Activated naive CD4-positive, alpha-beta T cell treated with anti-CD3 and anti-CD28 coated beads, Interleukin-2, amount 50 U/mL, for 16 hours (primary cell): ENCODE results near the gene C5orf22.
"Not testable (repeated sequence)": the region's sequence is repeated elsewhere in the genome, so short reads cannot be mapped to it uniquely, and the experiment has no call there.

ENCODE experiments used
- DNase-seq: peaks from one replicate; pipeline ENCODE4 v3.0.0-alpha.2; 2020

Gene C5orf22

DNA sequence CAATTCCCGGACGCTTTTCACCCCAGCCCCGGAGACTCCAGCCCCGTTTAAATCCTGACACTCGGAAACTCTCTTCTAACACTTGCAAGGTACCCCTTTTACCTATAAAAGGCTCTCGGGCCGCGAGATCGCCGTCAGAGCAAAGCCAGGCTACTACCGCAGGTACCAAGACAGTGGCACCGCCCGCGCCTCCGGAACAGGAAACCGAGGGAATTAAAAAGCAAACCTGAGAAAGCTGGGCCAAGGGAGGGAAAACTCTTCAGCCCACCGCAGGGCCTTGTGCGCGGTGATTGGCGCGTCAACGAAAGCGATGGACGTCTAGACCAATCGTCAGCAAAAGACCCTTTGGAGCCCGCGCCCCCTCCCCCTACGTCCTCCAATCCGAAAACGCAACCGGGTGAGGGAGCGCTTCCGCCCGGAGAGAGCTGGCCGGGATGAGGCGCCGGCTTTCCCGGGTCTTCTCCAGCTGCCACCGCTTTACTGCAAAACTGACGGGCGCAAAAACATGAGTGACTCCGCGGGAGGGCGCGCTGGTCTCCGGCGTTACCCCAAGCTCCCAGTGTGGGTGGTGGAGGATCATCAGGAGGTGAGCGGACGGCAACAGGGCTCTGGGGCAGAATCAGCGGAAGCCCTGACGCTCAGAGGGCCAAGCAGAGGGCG lies at the start of gene C5orf22, which contains the start of gene DROSHA:
Gene C5orf22 (plus strand): TSS at position 414 of the 660 bp plus-strand sequence. CDS start 92 bp downstream, at position 506.
Gene DROSHA (minus strand): TSS at position 206 of the 660 bp plus-strand sequence. CDS start 3,034 bp downstream, outside the sequence.
- peak; percentile 92 for DNase-seq

DNA sequence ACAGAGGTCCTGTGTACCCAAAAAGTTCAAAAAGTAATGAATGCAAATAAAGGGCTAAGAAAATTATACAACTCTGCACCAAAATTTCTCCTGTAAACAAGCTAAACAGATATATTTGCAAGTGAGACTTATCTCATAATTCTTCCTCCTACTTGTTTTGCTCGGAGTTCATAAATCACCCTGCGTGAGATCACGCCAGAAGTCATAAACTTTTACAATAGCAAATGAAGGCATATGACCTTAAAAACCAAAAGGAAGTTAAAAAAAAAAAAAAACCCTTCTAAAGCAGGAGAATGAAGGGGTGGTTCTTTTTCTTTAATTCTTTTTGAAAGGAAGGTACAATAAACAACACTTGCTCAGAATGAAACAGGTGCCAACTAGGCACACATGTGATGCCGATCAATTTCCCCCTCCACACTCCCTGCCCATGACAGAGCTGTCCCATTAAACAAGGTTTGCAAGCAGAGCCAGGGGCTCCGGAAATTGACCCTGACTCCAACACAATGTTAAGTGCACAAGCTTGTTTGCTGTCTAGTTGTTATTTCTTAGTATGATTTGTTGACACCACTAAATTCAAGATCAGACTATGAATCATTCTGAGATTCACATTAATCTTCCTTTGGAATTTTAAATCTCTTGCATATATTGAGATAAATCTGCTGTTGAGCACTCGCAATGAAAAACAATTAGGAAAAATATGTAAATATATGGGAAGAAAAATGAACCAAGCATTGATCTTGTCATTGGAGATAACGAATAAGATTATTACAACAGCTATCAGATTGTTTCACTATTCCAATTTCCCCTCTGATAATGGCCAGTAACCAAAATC lies 46.5 kb upstream of the C5orf22 start:
- DNase-seq: no peak

DNA sequence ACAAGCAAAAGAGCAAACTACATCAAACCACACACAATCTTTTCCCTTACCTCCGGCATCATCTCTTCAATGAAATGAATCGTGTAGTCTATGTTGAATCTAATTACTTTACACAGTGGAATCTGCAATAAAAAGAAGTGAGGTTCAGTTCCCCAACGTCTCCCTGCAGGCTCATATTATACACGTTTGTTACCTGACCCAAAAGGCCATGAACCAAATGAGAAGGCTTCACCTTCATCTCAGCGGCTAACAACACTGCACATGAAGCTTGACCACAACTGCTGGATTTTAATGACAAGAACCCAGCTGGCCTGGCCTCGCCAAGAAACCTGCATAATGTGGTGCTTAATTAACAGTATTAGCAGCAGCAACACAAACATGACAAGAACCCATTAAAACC lies 45.7 kb upstream of the C5orf22 start:
- no peak for DNase-seq

DNA sequence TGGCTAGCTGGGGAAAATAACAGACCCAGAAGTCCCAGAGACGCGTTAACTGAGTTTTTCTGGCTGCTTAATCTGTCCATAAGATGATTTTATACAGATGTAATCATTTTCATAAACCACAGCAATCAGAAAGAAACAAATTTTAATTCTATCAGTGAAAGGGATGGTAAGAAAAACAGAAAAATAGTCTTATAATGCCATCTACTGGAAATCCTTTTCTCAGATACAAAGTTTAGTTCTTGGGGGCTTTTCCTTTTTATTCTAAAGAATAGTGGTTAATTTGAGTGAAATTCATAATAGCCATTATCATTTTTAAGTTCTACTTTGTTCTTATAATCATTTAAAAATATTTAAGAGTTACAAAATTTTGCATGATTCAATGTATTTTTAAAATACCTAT lies 44.6 kb upstream of the C5orf22 start:
- no peak for DNase-seq

DNA sequence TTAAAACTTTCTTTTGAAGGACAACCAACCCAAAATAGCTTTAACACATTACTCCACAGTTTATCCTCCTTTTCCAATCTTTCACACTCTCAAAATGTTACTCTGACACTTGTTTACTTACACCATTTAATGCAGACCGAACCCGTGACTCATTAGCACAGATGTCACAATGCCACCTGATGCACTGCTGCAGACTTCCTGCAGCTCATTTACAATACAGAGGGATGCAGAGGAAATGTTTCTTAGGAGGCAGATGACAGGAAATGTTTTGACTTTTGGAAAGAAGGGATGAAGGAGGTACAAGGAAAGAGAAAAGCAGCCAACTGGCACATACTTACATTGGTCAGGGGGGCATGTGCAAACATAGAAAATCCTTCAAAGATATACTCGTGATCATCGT lies 39.2 kb upstream of the C5orf22 start:
- no peak for DNase-seq

DNA sequence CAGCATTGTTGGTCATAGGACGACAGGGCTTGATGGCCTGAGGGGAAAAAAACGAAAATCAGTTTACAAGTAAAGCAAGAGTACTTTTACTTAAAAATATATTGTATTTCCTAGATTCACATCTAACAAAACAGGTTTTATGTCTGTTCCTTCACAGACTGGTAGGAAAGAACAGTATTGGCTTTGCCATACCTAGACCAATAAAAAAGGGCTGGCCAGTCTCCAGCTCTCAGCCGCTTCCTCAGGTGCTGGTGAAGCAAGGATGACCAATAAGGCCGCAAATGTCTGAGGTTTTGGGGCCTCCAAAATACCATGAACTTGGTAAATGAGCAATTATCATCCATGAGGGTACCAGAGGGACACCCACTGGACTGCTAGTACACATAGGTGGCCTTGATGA lies 36.8 kb upstream of the C5orf22 start:
- DNase-seq: no peak

DNA sequence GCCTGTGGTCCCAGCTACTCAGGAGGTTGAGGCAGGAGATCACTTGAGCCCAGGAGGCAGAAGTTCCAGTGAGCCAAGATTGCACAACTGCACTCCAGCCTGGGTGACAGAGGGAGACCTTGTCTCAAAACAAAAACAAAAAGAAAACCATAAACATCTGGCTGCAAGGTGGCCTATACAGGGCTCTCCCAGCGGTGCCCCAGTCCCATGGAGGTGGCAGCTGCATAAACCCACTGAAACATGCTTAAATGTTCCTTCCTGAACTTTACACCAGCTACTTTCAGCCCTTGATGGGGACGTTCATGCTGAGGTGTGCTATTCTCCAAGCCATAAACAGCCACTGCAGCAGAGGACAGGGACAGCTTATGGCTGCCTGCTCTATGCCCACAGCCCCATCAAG lies 35.8 kb upstream of the C5orf22 start:
- no peak for DNase-seq

DNA sequence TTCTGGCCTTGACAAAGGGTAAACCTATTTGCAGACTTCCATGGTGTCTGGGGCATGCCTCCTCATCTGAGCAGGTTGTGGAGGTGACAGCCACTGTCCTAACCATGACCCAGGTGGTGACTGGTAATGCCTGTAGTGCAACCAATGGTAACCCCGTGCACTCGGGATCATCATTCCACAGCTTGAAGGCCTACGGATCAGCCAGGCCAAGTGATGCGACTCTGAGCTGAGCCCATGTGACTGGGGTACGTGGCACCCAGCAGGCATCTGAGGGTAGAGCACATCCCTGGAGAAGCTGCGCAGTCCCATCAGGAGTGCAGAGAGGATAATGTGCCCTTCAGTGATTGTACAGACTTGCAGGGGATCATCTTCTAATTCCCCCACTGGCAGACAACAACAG lies 35.2 kb upstream of the C5orf22 start:
- no peak for DNase-seq

DNA sequence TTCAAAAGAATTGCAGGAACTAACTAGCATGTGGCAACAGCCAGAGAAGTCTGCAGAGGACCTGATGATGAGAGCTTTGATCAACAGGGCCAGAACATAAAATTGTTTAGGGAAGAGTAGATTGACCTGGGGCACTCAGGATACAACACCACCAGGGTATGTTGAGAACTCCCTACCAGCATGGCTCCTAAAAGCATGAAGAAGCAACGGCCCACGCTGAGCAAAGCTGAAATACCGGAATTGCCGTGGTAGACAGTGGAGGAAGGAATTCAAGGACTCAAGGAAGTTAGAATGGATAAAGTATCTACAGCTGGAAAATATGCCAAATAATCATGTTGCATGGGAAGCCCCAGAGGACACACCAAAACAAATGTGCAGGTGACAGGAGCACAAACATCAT lies 31.8 kb upstream of the C5orf22 start:
- no peak for DNase-seq

DNA sequence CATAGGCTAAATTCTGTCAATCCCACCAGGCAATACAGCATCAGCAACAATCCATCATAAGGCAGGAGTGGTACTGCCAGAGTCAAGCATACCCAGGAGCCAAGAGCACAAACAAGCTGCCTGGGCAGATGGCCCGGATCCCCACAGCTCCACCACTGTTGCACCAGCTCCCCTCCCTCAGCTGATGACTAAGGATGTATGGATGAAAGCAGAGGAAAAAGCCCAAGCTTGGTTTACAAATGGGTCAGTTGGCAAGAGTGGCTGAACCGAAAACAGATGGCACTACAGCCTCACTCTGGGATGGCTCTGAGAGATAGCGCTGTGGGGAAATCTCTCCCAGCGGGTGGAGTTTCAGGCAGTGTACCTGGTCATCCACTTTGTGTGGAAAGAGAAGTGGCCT lies 29.6 kb upstream of the C5orf22 start:
- no peak for DNase-seq

DNA sequence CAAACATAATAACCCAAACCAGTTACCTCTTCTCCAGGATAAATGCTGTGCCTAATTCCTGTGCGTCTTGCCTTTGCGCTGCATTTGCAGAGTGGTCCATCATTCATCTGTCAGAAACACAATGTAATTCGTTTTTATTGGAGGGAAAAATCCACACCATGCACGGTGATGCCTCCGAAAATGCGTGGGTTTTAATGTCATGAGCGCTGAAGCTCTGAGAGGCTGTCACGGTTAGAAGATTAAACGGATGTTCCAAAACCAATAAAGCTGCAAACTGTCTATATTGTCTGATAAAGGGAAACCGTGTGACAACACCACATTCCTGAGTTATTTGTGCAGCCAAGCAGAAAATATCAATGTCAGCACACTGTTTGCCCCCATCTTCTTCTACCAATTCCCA lies 27.6 kb upstream of the C5orf22 start:
- no peak for DNase-seq

DNA sequence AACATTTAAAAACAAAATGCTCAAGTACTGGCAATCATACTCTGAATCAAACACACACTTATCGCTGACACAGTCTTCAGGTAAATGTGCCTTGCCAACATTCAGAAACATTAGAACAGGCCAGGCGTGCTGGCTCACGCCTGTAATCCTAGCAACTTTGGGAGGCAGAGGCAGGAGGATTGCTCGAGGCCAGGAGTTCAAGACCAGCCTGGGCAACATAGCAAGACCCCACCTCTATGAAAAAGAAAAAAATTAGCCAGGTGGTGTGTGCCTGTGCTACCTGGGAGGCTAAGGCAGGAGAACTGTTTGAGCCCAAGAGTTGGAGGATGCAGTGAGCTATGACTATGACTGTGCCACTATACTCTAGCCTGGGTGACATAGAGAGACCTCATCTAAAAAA lies 20.8 kb upstream of the C5orf22 start:
- DNase-seq: no peak

DNA sequence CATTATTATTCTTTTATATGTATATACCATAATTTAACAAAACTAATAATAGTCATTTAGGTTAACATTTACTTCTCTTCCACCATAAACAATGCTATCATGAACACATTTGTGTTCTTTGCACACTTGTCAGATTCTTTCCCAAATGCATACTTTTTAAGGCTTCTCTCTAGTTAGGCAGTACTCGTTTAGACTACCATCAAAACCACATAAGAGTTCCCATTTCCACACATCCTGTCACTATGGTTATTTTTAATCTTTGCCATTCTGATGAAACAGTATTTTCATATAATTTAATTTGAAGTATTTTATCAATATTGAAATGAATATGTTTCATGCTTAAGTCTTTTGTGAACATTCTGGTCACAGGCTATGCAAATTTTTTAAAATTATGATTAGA lies 15.3 kb upstream of the C5orf22 start:
- no peak for DNase-seq

DNA sequence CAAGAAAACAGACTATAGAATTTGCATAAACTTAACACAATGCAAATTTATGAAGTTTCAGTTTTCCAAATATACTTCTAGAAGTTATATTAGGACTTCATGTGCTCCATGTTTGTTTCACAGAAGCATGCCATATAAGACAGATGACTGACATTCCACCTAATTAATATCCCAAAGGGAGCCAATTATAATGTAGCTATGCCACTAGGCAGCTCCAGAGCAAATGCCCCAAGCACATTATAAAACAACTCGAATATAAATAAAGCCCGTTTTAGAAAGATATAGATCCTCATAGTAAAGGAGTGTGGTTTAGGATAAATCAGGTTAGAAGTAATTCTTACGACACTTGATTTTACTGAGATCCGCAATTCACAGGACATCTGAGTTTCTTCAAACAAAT lies 9.1 kb upstream of the C5orf22 start:
- no peak for DNase-seq

DNA sequence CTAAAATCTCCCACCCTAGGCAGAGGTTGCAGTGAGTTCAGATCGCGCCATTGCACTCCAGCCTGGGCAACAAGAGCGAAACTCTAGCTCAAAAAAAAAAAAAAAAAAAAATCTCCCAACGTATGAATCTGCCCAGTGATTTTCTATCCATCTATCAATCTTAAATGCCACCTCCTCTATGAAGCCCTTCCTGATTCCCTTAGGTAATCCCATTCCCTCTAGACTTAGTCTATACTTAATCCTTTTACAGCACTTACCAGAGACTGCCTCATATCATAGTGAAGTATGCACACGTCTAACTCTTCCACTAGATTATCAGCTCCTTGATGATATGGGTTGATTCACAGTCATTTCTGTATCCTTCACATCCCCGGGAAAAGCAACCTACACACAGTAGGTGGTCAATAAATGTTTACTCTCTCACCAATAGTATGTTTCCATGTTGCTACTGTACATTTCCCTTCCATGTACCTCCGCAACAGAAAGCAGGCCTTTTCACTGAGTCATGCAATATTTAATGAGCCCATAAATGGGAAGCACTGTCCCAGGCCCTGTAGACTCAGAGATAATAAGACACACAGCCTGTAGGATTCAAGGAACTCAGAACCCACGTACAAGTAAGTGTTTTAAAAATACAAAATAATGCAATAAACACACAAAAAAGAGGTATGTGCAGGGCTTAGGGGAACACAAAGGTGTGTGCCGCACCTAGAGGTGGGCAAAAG lies 1.4 kb upstream of the C5orf22 start:
- no peak for DNase-seq

DNA sequence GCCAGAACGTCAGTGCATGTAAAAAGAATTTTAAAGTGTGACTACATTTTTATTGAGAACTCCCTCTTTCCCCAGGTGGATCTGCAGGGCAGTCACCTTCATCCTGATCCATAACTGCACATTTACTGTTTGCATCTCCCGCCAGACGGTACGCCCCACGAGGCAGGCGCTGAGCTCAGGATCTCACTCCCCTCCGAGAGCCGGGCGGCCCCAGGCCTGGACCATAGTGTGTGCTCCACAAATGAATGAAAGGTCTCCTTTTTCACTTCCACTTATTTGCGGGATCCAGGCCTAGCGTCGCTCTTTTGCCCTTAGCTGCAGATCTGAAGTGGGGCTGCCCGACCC lies 586 bp upstream of the C5orf22 start:
- DNase-seq: peak; percentile 26

DNA sequence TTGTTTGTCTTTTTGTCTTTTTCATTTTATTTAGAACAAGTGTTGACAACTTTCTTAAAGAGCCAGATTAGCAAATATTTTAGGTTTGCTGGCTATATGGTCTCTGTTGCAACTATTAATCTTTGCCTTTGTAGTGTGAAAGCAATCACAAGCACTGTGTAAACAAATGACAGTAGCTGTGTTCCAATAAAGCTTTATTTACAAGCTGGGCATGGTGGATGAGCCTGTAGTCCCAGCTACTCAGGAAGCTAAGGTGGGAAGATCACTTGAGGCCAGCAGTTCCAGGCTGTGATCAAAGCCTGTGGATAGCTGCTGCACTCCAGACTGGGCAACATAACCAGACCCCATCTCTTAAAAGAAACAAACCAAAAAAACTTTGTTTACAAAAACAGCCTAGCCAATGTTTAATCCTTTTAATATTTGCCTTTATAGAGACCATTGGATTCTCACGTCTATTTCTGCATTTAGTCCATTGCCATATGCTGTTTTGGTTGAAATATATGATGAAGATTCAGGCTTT lies 2.5 kb downstream of the C5orf22 start:
- DNase-seq: no peak

DNA sequence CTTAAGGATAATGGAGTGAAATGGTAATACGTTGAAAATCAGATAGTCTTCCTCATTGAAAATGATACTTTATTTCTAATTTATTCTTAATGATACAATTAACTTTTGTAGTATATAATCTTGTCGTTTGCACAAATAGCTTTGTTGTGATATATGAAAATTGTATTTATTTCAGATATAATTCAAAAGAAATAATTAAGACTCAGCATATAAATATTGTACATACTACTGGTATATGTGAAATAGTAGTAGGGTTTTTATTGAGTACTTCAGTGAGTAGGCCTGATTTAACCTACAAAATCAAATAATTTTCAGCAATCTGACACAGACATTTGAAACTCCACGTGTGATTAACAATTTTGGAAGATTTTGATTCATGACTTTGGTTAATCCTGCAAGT lies 4.8 kb downstream of the C5orf22 start:
- DNase-seq: no peak

DNA sequence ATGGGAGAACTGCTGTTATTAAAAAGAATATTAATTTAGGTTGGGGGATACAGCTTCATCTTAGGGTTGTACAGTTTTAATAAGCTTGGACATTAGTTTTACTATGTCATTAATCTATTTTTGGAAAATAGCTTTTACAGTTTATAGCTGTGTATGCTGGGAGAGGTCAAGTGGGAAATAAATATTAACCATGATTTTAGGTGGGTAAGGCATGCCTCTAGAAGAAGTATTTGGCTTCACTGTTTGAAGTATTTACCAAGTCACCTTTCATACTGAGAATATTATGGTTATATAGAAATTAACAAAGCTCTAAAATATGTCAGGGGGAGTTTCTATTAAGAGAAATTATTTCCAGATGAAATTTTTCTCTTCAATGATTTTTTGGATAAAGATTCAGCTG lies 5.2 kb downstream of the C5orf22 start:
- no peak for DNase-seq

DNA sequence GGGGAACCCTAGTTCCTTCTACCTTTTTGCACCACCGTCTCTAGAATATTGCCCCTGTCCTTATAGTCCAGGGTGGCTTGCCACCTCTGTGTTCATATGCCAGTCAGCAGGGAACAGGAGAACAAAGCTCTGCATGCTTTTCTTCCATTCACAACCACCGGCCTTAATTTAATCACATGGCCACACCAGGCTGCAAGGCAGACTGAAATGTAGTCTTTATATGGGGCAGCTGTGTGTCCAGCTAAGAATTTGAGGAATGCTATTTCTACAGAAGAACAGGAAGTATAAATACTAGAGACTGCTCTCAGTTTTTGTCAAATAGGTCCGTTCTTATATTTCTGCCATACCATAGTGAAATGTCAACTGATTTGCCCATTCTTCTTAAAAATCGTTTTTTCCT lies 5.8 kb downstream of the C5orf22 start:
- no peak for DNase-seq

DNA sequence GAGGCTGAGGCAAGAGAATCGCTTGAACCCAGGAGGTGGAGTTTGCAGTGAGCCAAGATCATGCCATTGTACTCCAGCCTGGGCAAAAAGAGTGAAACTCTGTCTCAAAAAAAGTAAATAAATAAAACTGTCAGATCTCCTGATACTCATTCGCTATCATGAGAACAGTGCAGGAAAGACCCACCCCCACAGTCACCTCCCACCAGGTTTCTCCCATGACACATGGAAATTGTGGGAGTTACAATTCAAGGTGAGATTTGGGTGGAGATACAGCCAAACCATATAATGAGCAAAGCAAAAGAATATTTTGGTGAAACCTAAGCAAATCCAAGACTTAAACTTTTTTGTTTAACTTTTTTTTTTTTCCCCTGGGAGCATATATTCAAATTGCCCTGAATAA lies 17.0 kb downstream of the C5orf22 start:
- DNase-seq: not testable (repeated sequence)

DNA sequence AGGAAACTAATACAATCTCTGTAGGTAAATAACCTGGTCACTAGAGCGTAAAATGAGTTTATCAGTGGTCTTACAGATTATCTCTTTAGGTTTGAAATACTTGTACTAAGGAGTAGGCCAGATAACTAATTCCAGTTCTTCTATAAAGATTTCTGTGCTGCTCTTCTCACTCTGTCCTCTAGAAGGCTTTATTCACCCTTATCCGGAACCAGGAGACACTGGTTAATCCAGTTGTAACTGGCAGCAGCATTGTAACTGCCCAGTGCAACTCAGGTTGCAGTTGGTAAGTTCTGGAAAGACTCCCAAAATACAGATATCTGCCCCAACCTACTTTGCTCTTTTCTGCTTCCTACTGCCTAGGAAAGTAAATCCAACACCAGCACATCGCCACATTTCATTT lies 19.8 kb downstream of the C5orf22 start:
- DNase-seq: no peak

DNA sequence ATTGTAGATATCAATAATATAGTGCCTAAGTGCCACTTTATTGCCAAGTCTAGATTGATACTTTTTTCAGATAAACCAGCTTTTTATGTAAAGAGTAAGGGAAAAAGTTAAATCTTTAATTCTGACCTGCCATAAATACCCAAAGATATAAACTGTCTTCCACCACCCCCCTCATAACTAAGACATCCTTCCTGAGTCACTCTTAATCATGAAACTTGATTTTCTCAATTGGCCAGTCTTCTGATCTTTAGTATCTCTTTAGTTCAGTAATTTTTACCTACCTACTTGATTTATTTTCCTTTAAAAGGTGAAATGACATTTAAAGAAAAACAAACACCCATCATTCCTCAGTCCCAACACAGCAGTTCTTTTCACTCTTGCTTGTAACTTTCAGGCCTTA lies 21.8 kb downstream of the C5orf22 start:
- no peak for DNase-seq

DNA sequence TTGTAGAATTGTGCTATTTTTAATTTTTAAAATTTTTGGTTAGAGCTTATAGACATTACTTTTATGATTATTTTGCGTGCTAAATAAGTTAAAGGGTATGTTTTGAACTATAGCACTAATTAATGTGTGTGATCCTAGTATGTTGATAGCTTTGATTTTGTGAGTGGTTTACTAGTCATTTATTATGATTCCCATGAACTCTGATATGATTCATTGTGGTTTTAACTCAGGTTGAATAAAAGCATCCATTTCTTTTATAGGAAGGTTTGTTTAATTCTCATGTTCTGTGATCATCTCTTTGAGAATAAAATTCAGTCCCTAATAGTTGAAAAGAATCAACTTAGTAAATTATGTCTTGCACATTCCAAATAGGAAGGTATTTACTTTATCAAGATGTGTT lies 22.5 kb downstream of the C5orf22 start:
- no peak for DNase-seq
